ENCODE results near the gene DYNC1H1.

DYNC1H1 gene

DNA sequence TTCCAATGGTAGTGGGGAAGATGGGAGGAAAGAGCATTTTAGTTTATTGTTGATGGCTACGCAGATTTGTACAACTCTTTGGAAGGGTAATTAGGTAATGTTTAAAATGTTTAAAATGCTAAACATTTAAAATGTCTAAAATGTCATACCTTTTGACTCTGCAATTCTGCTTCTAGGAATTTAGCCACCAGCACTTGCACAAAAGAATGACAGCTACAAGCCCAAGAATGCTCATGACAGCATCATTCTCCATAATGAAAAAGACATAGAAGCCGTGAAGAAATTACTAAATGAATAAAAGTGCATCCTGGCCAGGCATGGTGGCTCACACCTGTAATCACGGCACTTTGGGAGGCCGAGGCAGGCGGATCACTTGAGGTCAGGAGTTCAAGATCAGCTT lies 19.9 kb upstream of the DYNC1H1 start:
- no peak for DNase-seq (ENCODE audit: low read depth)

DNA sequence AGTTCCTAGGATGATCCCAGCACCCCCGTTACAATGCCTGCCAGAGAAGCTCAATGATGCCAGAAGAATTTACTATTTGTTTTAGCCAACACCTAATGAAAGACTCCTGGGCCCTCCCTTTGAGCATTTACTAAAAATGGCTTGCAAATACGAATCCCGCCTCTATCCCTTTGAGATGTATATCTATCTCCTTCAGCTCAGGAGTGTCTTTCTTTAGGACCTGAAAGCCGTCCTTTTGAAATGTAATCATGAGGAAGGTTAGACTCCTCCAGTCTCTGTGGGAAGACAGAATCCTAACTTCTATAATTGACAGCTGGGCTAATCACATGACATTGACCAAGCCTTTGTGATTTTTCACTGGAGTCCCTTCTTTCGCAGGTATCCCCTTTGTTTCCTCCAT lies 19.2 kb upstream of the DYNC1H1 start:
- no peak for DNase-seq (ENCODE audit: low read depth)

DNA sequence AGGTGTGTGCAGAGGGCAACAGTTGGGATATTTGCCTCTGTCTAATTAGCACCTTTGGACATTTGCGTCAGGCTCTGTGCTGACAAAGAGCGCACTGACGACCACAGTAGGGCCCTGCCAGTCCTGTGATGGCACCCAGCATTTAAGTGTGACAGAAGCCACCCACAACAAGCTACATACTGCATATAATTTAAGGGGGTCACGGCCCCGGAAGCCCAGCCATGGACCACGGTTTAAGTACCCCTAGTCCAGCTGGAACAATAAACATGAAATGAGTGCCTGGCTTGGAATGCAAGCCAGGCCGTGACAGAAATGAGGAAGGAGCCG lies 16.8 kb upstream of the DYNC1H1 start:
- no peak for DNase-seq (ENCODE audit: low read depth)

DNA sequence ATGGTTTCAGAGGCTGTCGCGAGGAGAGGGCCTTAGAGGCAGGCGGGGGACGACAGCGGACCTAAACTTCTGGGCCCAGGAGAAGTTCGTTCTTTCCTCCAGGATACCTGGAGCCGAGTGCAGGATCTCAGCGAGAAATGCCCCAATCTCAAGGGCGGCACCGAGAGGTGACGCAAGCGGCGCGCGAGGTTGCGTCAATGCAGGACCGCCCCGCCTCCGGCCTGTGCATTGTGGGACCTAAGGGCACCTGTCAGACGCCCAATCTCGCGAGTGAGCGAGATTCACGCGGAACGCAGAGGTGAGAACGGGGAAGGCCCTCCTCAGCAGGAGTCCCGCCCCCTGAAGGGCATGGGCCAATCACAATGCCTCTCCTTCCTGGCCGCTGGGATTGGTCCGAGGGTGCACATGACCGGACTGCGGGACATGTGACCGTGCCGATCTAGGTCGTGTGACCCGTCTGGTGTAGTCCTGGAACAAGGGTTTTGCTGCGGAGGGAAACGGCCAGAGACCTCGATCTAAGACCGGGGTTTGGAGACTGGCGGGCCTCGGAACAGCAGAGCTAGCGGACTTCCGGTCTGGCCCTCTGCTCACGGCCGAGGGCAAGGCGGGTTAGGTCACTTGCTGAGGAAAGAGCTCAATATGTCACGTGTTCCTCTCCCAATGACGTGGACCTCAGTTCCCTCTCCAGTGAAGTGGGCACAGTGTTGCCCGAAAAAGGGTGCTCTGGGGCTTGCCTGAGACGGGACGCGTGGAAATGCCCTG lies 16.3 kb upstream of the DYNC1H1 start:
- peak; percentile 99 for DNase-seq (ENCODE audit: low read depth)

DNA sequence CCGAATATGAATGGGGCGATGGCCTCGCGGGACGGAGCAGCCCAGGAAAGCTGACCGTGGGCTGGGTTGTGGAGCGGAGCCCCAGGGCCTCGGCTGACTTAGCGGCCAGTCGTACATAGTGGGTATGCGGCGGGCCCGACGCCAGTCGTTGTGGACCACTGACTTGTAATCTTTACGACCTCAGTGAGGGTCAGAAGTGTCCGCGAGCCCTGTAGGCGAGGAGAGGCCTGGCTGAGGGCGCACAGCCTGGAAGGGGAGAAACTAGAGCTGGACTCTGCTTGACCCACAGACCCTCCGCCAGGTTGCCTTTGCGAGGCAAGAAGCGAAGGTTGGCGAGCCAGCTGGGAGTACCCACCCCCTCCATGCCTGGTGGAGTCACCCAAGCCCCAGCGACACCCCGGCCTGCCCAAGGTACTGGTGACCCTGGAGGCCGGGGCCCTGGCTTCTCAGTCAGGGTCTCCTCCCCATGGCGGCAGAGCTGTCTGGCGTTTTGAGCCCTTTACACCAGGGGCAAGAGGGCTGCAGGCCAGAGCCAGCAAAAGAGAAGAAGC lies 15.6 kb upstream of the DYNC1H1 start:
- DNase-seq (ENCODE audit: low read depth), result no peak

DNA sequence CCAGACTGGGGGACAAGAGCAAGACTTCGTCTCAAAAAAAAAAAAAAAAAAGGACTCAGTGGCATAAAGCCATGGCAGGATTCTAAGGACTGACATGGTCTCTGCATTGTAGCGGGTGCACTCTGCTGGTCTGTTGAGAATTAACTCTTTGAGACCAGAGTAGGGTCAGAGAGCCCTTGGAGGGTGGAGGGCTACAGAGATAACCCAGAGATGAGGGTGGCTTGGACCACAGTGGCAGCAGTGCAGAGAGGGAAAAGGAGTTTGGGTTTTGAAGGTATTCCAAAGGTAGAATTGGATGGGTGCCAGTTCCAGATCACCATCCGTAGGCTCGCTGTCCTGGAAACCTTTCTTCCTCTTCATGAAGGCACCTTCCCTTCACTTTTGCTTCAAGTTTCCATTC lies 14.3 kb upstream of the DYNC1H1 start:
- DNase-seq (ENCODE audit: low read depth), result no peak

DNA sequence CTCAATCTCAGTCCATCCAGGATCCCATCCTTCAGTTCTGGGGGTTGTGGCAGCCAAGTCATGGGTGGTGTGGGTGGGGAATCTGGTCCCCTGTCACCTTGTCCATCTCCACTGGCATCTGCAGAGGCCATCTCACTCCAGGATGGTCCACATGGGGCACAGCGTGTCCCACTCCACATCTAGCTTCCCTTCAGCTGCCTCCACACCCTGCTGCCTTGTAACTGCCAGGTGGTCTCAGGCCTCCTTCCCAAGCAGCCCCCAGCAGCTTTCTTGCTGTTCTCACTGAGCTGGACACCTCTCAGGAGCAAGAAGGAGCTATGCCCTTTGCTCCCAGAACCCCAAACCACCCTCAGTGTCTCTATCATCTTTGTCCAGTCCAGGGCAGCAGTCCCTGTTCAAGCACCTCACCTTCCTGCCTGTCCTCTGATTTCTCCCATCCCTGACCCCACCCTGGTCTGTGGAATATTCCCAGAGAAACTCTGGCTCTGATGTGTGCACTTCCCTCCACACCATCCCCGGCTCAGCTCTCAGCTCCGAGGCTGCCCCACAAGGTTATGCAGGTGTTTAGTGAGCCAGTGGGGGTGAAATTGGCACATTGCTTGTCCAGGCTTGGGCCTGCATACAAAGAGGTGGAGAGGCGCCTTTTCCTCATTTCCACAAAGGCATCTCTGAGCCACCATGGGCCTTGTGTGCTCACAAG lies 13.7 kb upstream of the DYNC1H1 start:
- no peak for DNase-seq (ENCODE audit: low read depth)

DNA sequence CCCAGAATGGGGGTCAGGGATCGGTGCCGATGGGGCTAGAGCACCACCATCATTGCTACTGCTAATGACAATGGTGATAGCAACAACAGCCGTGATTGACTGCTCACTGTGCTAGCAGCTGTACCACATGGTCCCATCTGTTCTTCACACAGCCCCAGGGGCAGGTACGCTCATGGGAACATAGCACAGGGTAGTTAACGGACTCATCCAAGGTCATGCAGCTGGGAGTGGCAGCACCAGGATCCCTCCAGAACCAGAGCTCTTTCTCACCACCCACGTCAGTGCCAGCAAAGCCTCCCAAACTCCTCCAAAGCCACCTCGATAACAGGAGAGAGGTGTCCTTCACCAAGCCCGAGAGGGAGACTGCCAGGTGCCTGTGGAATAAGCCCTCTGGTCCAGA lies 11.2 kb upstream of the DYNC1H1 start:
- no peak for DNase-seq (ENCODE audit: low read depth)

DNA sequence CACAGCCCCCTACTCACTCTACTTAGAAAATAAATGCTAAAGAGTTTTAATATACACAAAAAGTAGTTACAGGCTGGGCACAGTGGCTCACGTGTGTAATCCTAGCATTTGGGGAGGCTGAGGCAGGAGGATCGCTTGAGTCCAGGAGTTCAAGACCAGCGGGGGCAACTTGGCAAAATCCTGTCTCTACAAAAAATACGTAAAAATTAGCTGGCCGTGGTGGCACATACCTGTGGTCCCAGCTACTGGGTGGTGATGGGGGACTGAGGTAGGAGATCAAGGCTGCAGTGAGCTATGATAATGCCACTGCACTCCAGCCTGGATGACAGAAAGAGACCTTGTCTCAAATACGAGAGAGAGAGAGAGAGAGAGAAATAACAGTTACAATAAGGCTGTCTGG lies 9.9 kb upstream of the DYNC1H1 start:
- DNase-seq (ENCODE audit: low read depth), result no peak

DNA sequence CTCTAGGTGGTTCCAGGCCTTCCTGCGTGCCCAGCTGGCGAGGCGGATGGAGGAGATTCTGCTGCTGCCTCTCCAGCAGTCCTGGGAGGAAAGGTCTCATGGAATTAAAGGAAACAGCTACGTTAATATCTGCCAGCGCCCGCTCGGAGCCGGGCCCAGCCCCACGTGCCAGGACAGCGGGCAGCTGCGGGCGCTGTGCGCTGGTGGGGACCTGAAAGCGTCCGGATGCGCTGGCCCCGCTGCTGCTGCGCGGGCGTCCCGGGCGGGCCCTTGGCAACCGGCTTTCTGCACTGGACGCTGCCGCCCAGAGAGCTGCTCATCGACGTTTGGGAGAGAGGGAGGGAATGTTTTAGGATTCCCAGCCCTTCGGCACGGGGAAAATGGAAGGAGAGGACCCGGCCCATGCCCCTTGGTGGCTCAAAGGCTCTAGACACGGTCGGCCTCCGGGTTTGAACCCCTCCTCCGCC lies 8.6 kb upstream of the DYNC1H1 start:
- DNase-seq (ENCODE audit: low read depth), result no peak

DNA sequence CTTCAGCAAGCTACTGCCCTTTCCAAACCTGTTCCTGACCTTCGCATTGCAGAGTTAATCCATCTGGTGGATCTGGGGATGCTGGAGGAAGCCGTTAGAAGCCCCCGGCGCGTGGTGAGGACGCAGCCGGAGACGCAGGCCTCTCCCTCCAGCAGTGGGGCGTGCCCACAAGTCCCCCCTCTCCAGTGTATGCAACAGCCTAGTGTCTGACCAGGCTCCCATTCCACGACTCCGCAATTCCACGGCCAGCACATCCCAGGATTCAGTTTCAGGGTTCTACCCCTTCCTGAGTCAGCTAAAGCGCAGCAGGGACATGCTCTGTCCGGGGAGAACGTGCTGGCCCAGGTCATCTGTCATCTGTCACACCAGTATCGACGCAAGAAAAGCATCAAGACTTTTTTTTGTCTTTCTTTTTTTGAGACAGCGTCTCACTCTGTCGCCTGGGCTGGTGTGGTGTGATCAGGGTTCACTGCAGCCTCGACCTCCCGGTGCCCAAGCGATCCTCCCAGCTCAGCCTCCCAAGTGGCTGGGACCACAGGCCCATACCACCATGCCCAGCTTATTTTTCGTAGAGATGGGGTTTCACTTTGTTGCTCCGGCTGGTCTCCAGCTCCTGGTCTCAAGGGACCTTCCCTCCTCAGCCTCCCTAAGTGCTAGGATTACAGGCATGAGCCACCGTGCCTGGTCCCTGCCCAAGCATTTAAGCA lies 8.0 kb upstream of the DYNC1H1 start:
- DNase-seq (ENCODE audit: low read depth), result no peak

DNA sequence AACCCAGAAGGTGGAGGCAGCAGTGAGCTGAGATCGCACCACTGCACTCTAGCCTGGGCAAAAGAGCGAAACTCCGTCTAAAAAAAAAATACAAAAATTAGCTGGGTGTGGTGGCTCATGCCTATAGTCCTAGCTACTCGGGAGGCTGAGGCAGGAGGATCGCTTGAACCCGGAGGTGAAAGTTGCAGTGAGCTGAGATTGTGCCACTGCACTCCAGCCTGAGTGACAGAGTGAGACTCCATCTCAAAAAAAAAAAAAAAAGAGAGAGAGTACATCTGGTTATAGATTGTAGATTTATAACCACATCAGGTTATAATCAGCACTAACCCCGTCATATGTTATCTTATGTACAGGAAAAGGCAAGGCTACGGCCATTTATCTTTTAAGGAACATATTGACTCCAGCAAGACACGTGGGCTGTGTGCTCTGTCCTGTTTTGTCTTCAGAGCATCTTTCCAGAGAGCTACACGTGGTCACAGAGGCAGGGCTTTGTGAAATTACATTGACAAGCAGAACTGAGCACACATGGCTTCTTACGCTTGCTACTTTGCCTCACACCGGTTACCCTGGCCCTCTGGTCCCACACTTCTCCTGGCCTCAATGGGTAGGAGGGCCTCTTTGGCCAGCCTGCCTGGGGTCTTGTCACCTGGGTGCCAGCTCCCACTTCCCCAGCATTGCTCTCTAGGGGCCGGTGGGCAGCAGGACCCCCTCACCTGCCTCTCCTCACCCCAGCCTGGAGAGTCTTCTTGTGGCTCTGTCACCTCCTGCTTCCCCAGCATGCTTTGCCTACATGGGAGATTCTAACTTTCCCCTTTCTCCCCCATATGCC lies 6.8 kb upstream of the DYNC1H1 start:
- no peak for DNase-seq (ENCODE audit: low read depth)

DNA sequence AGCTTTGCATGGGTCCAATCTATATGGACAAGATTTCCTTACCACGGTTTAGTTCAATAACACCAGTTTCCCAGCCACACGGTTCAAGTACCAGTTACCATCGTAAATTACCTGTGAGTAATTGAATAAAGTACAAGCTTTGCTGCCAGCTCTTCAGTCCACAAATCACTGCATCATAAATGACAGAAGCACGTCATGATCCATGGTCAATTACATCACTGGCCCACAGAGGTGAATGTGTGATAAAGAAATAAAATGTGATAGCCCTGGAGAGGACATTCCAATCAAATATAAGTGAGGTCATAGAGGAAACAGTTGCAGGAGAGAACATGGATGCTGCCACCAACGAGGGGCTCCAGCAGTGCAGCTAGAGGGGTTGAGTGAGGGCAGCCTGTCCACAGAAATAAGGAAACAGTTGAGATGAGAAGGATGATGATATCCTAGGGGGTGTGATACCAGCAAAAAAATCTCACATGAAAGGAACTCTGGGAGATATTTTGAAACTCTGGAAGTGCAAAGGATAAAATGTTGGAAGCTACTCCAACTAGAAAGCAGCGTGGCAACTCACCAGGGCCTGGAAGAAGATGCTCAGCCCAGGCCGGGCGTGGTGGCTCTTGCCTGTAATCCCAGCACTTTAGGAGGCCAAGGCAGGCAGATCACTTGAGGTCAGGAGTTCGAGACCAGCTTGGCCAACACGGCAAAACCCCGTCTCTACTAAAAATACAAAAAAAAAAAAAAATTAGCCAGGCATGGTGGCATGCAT lies 5.8 kb upstream of the DYNC1H1 start:
- DNase-seq (ENCODE audit: low read depth), result no peak

DNA sequence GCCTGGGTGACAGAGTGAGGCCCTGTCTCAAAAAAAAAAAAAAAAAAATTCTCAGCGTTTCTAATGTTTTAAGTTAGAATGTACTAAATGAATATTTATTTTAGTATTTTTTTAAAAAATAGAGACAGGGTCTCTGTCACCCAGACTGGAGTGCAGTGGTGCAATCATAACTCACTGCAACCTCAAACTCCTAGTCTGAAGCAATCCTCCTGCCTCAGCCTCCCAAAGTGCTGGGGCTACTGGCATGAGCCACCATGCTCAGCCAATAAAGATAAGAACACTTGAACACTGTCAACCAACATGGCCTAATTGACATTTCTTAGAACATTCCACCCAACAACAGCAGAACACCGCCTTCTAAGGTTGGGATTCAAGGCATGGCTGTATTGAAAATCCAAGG lies 5.1 kb upstream of the DYNC1H1 start:
- no peak for DNase-seq (ENCODE audit: low read depth)

DNA sequence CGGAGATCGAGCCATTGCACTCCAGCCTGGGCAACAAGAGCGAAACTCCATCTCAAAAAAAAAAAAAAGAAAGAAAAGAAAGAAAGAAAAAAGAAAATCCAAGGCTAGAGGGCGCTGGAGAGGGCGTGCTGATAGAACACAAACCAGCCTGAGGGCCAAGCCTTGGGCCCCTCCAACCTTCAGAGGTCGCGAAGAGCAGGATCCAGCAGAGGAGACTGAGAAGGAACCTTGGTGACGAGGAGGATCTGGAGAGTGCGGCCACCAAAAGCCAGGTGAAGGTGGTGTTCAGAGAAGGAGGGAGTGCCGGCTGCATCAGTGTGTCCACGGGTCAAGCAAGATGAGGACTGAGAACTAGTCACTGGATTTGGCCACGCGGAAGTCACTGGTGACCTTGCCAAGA lies 4.1 kb upstream of the DYNC1H1 start:
- no peak for DNase-seq (ENCODE audit: low read depth)

DNA sequence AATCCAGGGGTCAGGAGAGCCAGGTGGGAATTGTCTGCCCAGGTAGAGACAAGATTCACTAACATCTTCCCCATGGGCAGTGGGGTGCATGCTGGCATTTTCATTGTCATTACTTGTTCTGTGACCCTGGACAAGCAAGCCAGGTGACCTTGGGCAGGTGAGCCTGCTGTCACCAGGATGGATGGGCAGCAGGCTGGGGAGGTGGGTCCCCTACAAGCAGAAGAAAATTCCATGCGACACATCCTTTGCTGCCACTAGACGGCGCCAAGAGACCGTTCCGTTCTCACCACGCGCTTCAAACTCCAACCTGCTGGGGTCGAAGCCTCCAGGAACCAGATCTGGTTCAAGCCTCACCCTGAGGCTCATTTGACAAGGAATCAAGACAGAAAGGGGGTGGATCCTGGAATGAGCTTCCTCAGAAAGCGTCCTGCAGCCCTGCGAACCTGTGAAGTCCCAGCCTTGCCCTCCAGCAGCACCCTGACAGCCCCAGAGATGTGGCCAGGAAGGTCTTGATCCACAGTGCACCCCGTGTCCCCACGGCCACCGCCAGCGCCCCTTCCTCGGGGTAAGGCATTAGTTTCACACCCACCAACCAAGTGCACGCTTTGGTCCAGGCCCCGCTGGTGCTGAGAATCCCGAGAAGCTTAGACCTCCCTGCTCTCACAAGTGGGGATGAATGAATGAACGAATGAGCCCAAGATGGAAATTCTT lies 3.2 kb upstream of the DYNC1H1 start:
- peak; percentile 55 for DNase-seq (ENCODE audit: low read depth)

DNA sequence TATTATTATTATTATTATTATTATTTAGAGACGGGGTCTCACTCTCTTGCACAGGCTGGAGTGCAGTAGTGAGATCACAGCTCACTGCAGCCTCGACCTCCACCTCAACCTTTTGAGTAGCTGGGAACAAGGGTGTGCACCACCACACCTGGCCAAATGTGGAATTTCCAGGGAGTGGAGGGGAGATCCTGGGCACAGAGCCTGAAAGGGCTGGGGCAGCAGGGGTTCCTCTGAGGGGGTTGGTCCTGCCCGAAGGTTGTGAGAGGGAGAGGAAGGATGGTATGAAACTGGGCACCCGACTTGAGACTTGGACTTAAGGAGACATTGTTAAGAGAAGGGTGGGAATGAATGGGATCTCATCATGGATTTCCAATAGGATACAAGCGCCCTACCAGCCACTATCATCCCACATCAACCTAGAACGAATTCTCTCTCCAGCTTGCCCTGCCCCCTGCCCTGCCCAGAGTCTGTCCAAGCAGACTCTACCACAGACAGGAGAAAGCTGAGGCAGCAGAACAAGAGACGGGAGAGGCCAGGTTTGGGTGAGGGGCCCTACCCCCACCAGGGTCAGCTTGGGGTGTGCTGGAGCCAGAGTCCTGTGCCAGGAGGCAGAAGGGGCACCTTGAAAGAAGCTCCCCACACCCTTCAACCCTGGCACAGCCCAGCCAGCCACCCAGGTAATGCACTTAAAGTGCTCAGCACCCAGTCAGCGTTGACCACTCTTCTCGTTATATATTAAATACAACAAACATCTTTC lies 2.4 kb upstream of the DYNC1H1 start:
- DNase-seq (ENCODE audit: low read depth), result no peak

DNA sequence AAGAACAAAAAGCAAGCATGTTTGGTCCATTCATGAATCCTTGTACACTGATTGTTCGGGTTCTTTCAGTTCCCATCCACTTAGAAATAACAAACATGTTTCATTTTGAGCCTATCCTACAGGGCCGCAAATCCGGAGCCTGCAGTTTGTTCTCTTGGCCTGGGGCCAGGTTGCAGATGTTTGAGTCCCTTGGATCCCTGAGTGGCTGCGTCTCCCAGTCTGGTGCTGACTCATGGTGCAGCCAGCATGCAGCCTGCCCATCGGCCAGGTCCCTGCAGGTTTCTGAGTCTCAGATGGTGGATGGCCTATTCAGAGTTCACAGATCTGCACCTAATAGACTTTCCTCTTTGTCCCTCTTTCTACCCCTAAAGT lies 1.9 kb upstream of the DYNC1H1 start:
- no peak for DNase-seq (ENCODE audit: low read depth)

DNA sequence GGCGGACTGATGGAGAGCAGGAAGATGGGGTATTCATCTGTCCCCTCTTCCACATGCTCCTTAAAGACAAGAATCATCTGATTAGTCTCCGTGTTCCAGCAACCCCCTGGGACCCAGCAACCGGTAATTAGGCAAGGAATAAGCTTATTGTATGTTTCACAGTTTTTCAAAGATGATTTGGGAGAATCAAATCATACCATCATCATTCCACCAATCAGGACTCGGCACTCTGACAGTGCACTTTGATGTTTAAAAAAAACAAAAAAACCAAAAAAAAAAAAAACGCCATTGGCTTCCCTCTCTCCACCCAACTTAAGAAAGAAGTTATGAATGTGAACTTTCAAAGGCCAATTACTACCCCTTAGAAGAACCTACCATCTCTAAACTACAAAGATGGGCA lies 1.3 kb upstream of the DYNC1H1 start:
- no peak for DNase-seq (ENCODE audit: low read depth)
